ENCODE data around the gene GPR12.

The GPR12 gene, protein sequence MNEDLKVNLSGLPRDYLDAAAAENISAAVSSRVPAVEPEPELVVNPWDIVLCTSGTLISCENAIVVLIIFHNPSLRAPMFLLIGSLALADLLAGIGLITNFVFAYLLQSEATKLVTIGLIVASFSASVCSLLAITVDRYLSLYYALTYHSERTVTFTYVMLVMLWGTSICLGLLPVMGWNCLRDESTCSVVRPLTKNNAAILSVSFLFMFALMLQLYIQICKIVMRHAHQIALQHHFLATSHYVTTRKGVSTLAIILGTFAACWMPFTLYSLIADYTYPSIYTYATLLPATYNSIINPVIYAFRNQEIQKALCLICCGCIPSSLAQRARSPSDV

GRCh38 chr13:26759907-26760831 lies at the start of gene GPR12:
GPR12 (minus strand) TSS chr13:26760786; CDS start chr13:26759827, 959 bp downstream.
- DNase-seq (ENCODE audit: insufficient read length, low spot score): no peak

GRCh38 chr13:26810095-26810494 lies 49.5 kb upstream of the GPR12 start:
- no peak for FAIRE-seq
- DNase-seq (ENCODE audit: insufficient read length, low spot score): no peak

More at GRCh38 chr13:26759907-26760831, at the start of gene GPR12:
- FAIRE-seq: no peak

- DNase-seq (ENCODE audit: insufficient read length, low spot score): no peak
- no peak for FAIRE-seq
Measured at GRCh38 chr13:26806891-26807290, 46.3 kb upstream of the GPR12 start.

- FAIRE-seq (no peak), DNase-seq (ENCODE audit: insufficient read length, low spot score) (no peak)
Measured at GRCh38 chr13:26787961-26788360, 27.4 kb upstream of the GPR12 start.

DNA sequence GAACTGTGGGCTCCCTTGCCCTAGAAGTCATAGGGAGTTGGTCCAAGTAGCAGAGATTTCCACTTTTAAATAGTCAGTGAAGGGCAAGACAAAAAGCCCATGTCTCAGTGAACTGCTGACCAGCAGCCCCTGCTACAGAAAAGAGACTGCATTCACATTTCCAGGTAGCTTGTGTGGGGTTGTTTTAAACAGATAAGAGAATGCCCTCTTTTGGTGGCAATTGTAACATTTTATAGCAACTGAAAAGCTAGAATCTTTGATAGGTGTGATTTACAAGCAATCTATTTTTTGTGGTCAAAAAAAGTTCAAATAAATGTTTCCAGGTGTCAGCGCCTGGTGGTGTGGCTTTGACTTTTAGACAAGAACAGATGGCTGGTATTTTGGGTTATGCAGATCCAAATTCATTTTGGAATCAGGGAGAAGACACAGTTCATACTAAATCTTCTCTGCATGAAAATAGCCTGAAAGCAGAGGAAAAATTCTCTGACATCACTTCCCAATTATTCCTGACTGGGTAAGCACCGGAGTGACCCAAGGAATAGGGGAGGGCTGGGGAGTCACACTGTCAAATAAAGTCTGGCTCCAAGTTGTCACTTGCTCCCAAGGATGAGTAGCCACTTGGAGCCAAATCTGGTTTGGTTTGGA lies 26.2 kb upstream of the GPR12 start:
- DNase-seq (ENCODE audit: insufficient read length, low spot score) (no peak), FAIRE-seq (no peak)

- FAIRE-seq (no peak), DNase-seq (ENCODE audit: insufficient read length, low spot score) (no peak)
Measured at GRCh38 chr13:26785838-26786630, 25.4 kb upstream of the GPR12 start.

DNA sequence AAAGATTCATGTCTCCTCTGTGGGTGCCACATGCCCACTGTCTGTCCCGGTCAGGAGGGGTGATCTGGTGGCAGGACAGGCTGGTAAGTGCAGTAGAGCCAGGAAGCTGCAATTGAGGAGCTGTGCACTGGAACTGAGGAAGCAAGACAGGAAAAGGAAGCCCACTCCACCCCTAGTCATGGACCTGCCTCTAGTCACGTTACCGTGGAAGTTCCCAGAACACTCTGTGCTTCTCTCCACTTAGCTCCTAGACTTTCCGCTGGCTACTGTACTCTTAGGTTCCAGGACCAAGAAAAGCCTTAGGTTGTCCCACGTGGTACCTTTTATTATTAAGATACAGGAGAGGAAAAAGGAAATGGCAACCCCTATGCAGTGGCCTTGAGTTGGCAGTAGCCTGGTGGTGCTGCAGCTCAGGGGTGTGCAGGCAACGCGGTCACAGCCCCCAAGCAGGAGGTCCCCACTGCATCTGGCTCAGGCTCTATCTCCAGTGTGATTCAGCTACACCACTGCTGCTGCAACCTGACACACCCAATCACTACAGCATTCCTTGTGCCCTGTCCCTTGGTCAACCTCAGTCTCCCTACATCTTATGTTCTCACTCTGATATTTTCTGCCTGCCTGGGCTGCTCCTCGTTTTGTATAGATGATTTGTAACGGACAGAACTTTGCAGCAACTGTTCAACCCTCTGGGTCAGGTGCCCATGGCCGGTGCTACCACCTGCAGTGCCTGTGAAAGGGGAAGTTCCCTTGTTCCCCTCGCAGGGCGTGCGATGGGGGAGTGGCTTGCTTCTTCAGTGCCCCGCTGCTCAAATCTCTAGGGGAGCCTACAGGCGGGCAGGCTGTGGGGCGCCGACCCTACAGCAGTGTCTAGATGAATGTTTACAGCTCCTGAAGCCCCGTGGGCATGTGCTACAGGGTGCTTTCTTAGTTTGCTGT lies 24.4 kb upstream of the GPR12 start:
- FAIRE-seq (no peak), DNase-seq (ENCODE audit: insufficient read length, low spot score) (no peak)

DNA sequence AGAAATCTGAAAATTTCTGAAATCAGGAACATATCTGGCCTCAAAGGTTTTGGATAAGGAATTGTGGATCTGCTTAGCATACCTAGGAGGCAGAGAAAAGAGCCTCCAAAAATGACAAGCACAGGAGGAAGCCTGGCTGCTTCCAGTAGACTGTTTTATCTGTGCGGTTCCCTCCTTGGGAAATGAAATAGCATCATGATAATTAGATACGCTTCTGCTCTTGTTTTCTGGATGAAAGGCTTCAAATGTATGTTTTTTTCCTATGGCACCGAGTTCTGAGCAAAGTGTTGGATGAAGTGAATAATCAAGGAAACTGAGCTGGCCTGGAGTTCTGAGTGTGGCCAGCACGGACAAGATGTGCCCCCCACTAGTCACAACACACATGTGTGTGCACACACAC lies 19.8 kb upstream of the GPR12 start:
- no peak for DNase-seq (ENCODE audit: insufficient read length, low spot score)
- FAIRE-seq: no peak

GRCh38 chr13:26779321-26779720 lies 18.7 kb upstream of the GPR12 start:
- DNase-seq (ENCODE audit: insufficient read length, low spot score): no peak

GRCh38 chr13:26772531-26772930 lies 11.9 kb upstream of the GPR12 start:
- DNase-seq (ENCODE audit: insufficient read length, low spot score) (no peak), FAIRE-seq (no peak)

More at GRCh38 chr13:26779321-26779720, 18.7 kb upstream of the GPR12 start:
- FAIRE-seq: no peak

DNA sequence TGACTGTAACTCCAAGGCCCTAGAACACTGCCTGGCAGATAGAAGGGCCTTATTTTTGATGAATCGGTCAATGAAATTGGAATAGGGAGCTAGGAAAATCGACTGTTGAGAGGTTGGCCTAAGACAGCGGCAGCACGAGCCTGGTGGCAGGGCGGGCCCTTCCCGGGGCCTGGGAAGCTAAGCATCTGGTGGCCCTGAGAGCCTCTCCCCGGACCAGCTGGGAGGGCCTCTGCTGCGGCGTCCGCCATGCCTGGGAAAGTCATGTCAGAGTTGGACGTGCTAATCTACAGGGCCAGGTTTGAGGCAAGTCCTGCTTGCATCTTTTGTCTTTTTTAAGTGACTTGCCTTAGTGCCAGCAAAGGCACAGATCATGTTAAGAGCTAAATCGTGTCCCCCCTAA lies 11.2 kb upstream of the GPR12 start:
- FAIRE-seq: no peak
- no peak for DNase-seq (ENCODE audit: insufficient read length, low spot score)

DNA sequence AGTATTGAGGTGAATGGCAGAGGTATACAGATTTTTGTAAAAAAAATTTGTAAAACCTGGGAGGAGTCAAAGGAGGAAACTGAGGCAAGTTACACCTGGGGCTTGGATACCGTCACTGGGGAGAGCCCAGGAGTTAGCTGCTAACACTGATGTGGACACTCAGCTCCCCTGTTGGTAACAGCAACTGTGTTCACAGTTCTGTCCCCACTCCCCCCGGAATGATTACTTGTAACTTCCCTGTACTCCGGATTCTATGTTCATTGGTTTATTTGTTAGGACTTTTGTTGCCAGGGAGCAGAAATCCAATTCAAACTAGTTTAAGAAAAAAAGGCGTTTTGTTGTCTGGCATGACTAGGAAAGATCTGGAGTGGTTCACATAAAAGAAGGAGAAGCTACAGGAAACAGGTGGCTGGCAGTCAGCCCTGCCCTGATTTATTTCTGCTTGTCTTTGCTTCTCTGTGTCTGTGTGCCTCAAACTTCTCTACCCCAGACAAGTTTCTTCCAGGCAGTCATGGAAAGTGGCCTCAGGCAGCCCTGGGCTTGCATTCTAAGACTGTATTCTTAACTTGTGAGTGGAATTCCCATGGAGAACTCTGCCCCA lies 2.3 kb upstream of the GPR12 start:
- no peak for FAIRE-seq

GRCh38 chr13:26760832-26761582 lies 421 bp upstream of the GPR12 start:
- FAIRE-seq (no peak), DNase-seq (ENCODE audit: insufficient read length, low spot score) (no peak)

More for the DNA sequence above, 2.3 kb upstream of the GPR12 start:
- DNase-seq (ENCODE audit: insufficient read length, low spot score): no peak

DNA sequence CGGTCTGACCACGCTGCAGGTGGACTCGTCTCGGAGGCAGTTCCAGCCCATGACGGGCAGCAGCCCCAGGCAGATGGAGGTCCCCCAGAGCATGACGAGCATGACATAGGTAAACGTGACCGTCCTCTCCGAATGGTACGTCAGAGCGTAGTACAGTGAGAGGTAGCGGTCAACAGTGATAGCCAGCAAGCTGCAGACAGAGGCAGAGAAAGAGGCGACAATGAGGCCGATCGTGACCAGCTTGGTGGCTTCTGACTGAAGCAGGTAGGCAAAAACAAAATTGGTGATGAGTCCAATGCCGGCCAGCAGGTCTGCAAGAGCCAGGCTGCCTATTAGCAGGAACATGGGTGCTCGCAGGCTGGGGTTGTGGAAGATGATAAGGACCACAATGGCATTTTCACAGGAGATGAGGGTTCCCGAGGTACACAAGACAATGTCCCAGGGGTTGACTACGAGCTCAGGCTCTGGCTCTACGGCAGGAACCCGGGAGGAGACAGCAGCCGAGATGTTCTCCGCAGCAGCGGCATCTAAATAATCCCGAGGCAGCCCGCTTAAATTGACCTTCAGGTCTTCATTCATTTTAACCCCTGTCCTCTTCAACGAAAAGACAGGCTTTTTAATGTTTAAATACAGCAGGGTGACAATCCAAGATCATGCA lies 1.2 kb downstream of the GPR12 start:
- FAIRE-seq: no peak
- no peak for DNase-seq (ENCODE audit: insufficient read length, low spot score)

GRCh38 chr13:26758496-26759157 lies 2.0 kb downstream of the GPR12 start:
- DNase-seq (ENCODE audit: insufficient read length, low spot score) (no peak), FAIRE-seq (no peak)

GRCh38 chr13:26756961-26757360 lies 3.6 kb downstream of the GPR12 start:
- no peak for FAIRE-seq
- DNase-seq (ENCODE audit: insufficient read length, low spot score): no peak

DNA sequence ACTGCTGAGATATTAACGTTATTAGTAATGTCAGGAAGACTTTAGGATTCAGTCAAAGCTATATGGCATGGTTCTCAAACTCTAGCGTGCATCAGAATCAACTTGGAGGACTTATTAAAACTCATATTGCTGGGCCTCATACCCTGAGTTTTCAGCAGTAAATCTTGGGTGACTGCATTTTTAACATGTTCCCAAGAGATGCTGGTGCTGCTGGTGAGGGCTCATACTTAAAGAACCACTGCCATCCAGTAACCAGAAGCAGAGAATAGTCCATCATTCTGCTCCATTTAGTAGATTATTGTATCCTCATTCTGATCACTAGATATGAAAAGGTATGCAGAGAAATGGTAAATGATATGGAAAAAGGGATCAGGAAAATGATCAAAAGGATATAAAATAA lies 7.9 kb downstream of the GPR12 start:
- no peak for FAIRE-seq
- DNase-seq (ENCODE audit: insufficient read length, low spot score): no peak
